NCI-H2081 treated with DMSO at 0.1 percent for 48 hours (cell line): Measurements from ENCODE around the gene SLC32A1.

Experiments
- DNase-seq: peaks from one replicate; lab custom pipeline; 2025; lab: John Stamatoyannopoulos, UW

The SLC32A1 gene

GRCh38 chr20:38723848-38724625 lies at the start of gene SLC32A1:
Gene SLC32A1, plus strand, starts transcription at chr20:38724486. Its CDS starts 239 bp downstream, at chr20:38724725.
- no peak for DNase-seq

GRCh38 chr20:38674765-38675133 lies 49.5 kb upstream of the SLC32A1 start:
- DNase-seq, result no peak

GRCh38 chr20:38676576-38676975 lies 47.7 kb upstream of the SLC32A1 start:
- no peak for DNase-seq

- DNase-seq, result no peak
Observed at GRCh38 chr20:38680500-38681306, 43.6 kb upstream of the SLC32A1 start.

- DNase-seq, result no peak
Observed at GRCh38 chr20:38685271-38685670, 39.0 kb upstream of the SLC32A1 start.

GRCh38 chr20:38685853-38686473 lies 38.3 kb upstream of the SLC32A1 start:
- no peak for DNase-seq

GRCh38 chr20:38692436-38693411 lies 31.6 kb upstream of the SLC32A1 start:
- DNase-seq, result no peak

GRCh38 chr20:38697306-38697705 lies 27.0 kb upstream of the SLC32A1 start:
- DNase-seq, result no peak

- DNase-seq, result no peak
Observed at GRCh38 chr20:38698541-38698940, 25.7 kb upstream of the SLC32A1 start.

GRCh38 chr20:38700141-38700540 lies 24.1 kb upstream of the SLC32A1 start:
- DNase-seq, result no peak

- no peak for DNase-seq
Observed at GRCh38 chr20:38700926-38701325, 23.4 kb upstream of the SLC32A1 start.

GRCh38 chr20:38703526-38703925 lies 20.8 kb upstream of the SLC32A1 start:
- DNase-seq, result no peak

GRCh38 chr20:38704136-38704535 lies 20.1 kb upstream of the SLC32A1 start:
- no peak for DNase-seq

GRCh38 chr20:38706509-38706908 lies 17.8 kb upstream of the SLC32A1 start:
- no peak for DNase-seq

GRCh38 chr20:38714308-38714707 lies 10.0 kb upstream of the SLC32A1 start:
- DNase-seq, result no peak

- no peak for DNase-seq
Observed at GRCh38 chr20:38715646-38716045, 8.6 kb upstream of the SLC32A1 start.

GRCh38 chr20:38722683-38723016 lies 1.6 kb upstream of the SLC32A1 start:
- no peak for DNase-seq

GRCh38 chr20:38723017-38723847 lies 1.1 kb upstream of the SLC32A1 start:
- no peak for DNase-seq

- DNase-seq, result no peak
Observed at GRCh38 chr20:38724626-38725147, 401 bp downstream of the SLC32A1 start.

GRCh38 chr20:38725148-38725901 lies 1.0 kb downstream of the SLC32A1 start:
- DNase-seq, result no peak
